Liver (tissue), 9 donors: ENCODE measurements around the gene CCDC116. TPM values are rescaled to one million over a fixed set of nuclear protein-coding genes. Genes with fewer than 3 reads are reported as not detected.

ENCODE experiments used
- DNase-seq: peaks from one replicate; pipeline ENCODE4 v3.0.0-alpha.2; 2017; ENCODE audit warnings: low spot score
- H3K27ac ChIP-seq, 2 donors: one replicate each; pipeline ENCODE4 v1.7.0; 2013; ENCODE audit warnings: inconsistent platforms in 2 of 2, low read length in 2 of 2, control low read depth in 1 of 2, low read depth in 1 of 2, mild to moderate bottlenecking in 1 of 2
- H3K27me3 ChIP-seq, 4 donors: one replicate each; pipeline versions ENCODE4 v1.6.1 to v1.7.0; 2013; ENCODE audit warnings: low read length in 3 of 4, inconsistent platforms in 1 of 4, mild to moderate bottlenecking in 1 of 4, moderate library complexity in 1 of 4; ENCODE audit not compliant: control insufficient read depth in 4 of 4, insufficient read depth in 4 of 4
- H3K36me3 ChIP-seq, 4 donors: one replicate each; pipeline versions ENCODE4 v1.6.1 to v1.7.0; 2013; ENCODE audit warnings: low read length in 3 of 4, mild to moderate bottlenecking in 3 of 4, low read depth in 1 of 4, moderate library complexity in 1 of 4; ENCODE audit not compliant: control insufficient read depth in 4 of 4, insufficient read depth in 3 of 4
- H3K4me1 ChIP-seq, 4 donors: one replicate each; pipeline versions ENCODE4 v1.6.1 to v1.7.0; 2013; ENCODE audit warnings: low read length in 3 of 4, mild to moderate bottlenecking in 3 of 4, moderate library complexity in 1 of 4; ENCODE audit not compliant: control insufficient read depth in 4 of 4, insufficient read depth in 4 of 4
- H3K4me3 ChIP-seq, 3 donors: one replicate each; pipeline versions ENCODE4 v1.6.1 to v1.7.0; 2013; ENCODE audit warnings: low read length in 3 of 3, control low read depth in 1 of 3, low read depth in 1 of 3, mild to moderate bottlenecking in 1 of 3
- H3K9ac ChIP-seq, 2 donors: one replicate each; pipeline ENCODE4 v1.7.0; 2013; ENCODE audit warnings: low read length in 2 of 2, mild to moderate bottlenecking in 2 of 2, moderate library complexity in 2 of 2, control low read depth in 1 of 2, low read depth in 1 of 2
- H3K9me3 ChIP-seq, 4 donors: one replicate each; pipeline versions ENCODE4 v1.6.1 to v1.7.0; 2013; ENCODE audit warnings: low read length in 3 of 4; ENCODE audit not compliant: control insufficient read depth in 4 of 4
- FOXA1 ChIP-seq: IDR thresholded peaks from 2 replicates; pipeline ENCODE4 v1.6.1; 2016; ENCODE audit warnings: antibody characterized with exemption
- FOXA2 ChIP-seq: IDR thresholded peaks from 2 replicates; pipeline ENCODE4 v1.6.1; 2016; ENCODE audit warnings: antibody characterized with exemption
- GABPA ChIP-seq, 2 donors: IDR thresholded peaks in 1 of 2; conservative IDR thresholded peaks in 1 of 2; 2 replicates each; pipeline ENCODE4 v1.6.1; 2016; ENCODE audit warnings: antibody characterized with exemption in 2 of 2, mild to moderate bottlenecking in 1 of 2, moderate library complexity in 1 of 2
- HNF4A ChIP-seq, 2 donors: conservative IDR thresholded peaks; 2 replicates each; pipeline ENCODE4 v1.6.1; 2016; ENCODE audit warnings: antibody characterized with exemption in 2 of 2, mild to moderate bottlenecking in 2 of 2
- HNF4G ChIP-seq: IDR thresholded peaks from 2 replicates; pipeline ENCODE4 v1.6.1; 2016; ENCODE audit warnings: antibody characterized with exemption
- JUND ChIP-seq, 2 donors: IDR thresholded peaks; 2 replicates each; pipeline ENCODE4 v1.6.1; 2016; ENCODE audit warnings: antibody characterized with exemption in 2 of 2
- NR2F2 ChIP-seq: IDR thresholded peaks from 2 replicates; pipeline ENCODE4 v1.6.1; 2016; ENCODE audit warnings: antibody characterized with exemption
- RAD21 ChIP-seq, 2 donors: IDR thresholded peaks; 2 replicates each; pipeline ENCODE4 v1.6.1; 2016; ENCODE audit warnings: antibody characterized with exemption in 2 of 2, mild to moderate bottlenecking in 2 of 2
- SP1 ChIP-seq: IDR thresholded peaks from 2 replicates; pipeline ENCODE4 v1.6.1; 2018; ENCODE audit warnings: antibody characterized with exemption, mild to moderate bottlenecking
- TAF1 ChIP-seq: conservative IDR thresholded peaks from 2 replicates; pipeline ENCODE4 v1.6.1; 2016; ENCODE audit warnings: antibody characterized with exemption, mild to moderate bottlenecking
- WGBS: extraction: QIAGEN DNeasy Blood & Tissue Kit; methylation state at CpG from one replicate; pipeline ENCODE4 v1.1.7; 2013; 5-methylcytosine and 5-hydroxymethylcytosine counted together
- polyA plus RNA-seq, 2 donors: library from polyadenylated mRNA; stranded (reverse) in 1 of 2; unstranded in 1 of 2; fragments of 200-250 nt in 1 of 2; fragments of >200 nt in 1 of 2; fragmentation: Nextera tagmentation in 1 of 2; extraction: Ambion mirVana in 1 of 2; gene quantifications; one replicate each; pipeline versions ENCODE4 v1.2.1 to v1.2.3, GENCODE V29; 2013 to 2015
- total RNA-seq, 2 donors: library from RNA; depleted of rRNA; stranded (reverse); fragments of >200 nt; gene quantifications; one replicate each; pipeline ENCODE4 v1.2.3, GENCODE V29; 2014
- TF ChIP-seq, protein P1 (sequence below): IDR thresholded peaks from 2 replicates; pipeline ENCODE4 v1.6.1; 2016; ENCODE audit warnings: antibody characterized with exemption
- TF ChIP-seq, protein P2 (sequence below): fragments of 150-350 bp; IDR thresholded peaks from 2 replicates; pipeline ENCODE4 v1.5.1; 2017; ENCODE audit warnings: improper control_type of control experiment, low read depth, low read length; ENCODE audit not compliant: missing input control
- TF ChIP-seq, protein P3 (sequence below): IDR thresholded peaks from 2 replicates; pipeline ENCODE4 v1.6.1; 2016; ENCODE audit warnings: antibody characterized with exemption
- TF ChIP-seq, protein P4 (sequence below): IDR thresholded peaks from 2 replicates; pipeline ENCODE4 v1.6.1; 2016; ENCODE audit warnings: antibody characterized with exemption, mild to moderate bottlenecking
- TF ChIP-seq, protein P5 (sequence below): IDR thresholded peaks from 2 replicates; pipeline ENCODE4 v1.6.1; 2016; ENCODE audit warnings: antibody characterized with exemption
- donor health status: healthy.
- donor health status: healthy.
- donor health status: healthy.
- donor health status: healthy.
- donor health status: healthy.

CCDC116 gene
- total and polyA plus RNA-seq, 4 donors: 0.05 to 0.08 (median 0.05) TPM; not detected in 1

DNA sequence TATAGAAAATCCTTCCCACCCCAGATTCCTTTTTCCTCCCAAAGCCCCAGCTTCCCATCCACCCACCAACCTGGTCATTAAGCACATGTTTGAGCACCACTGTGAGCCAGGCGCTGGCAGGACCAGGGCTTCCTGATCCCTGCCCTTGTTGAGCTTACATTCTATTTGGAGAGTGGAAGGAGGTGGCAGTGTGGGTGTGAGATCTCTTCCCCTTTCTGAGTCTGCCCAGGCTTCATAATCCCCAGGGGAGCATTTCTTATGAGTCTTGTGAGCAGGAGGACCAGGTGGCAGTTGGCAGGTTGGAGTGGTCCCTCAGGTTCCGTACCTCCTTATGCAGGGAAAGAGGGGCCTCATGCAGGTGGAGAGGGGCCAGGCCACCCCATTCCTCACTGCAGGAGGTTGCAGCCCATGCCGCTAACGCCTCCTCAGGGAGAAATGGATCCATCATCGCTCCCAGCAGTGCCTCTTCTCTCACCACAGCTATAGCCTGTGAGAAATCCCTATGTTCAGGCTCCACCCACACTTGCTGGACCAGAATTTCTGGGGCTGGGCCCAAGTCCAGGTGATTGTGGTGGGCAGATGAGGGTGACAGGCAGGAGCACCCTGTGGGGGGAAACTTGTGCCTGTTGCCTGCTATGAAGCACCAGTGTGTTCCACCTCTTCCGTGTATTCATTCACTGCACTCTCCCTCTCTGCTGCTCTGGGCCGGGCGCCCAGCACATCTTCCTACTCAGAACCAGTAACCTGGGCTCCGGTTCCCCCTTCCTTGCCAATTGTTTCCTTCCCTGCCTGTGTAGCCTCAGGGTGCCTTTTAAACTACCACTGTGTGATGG lies 41.5 kb upstream of the CCDC116 start:
- peaks cover 1 to 30% (median 22%) of the 10 kb centered on the region in 4 donors for H3K36me3 ChIP-seq
- H3K4me1 ChIP-seq: peaks cover 0 to 7% (median 1%) of the 10 kb centered on the region in 4 donors
- H3K4me3 ChIP-seq: no peak overlapping the region
- no peak overlapping the region for H3K9ac ChIP-seq
- H3K27ac ChIP-seq: no peak overlapping the region
- TF ChIP-seq, protein P1, sequence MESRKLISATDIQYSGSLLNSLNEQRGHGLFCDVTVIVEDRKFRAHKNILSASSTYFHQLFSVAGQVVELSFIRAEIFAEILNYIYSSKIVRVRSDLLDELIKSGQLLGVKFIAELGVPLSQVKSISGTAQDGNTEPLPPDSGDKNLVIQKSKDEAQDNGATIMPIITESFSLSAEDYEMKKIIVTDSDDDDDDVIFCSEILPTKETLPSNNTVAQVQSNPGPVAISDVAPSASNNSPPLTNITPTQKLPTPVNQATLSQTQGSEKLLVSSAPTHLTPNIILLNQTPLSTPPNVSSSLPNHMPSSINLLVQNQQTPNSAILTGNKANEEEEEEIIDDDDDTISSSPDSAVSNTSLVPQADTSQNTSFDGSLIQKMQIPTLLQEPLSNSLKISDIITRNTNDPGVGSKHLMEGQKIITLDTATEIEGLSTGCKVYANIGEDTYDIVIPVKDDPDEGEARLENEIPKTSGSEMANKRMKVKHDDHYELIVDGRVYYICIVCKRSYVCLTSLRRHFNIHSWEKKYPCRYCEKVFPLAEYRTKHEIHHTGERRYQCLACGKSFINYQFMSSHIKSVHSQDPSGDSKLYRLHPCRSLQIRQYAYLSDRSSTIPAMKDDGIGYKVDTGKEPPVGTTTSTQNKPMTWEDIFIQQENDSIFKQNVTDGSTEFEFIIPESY: no peak
- no peak for TF ChIP-seq RAD21 (IDR thresholded peaks at IDR 0.05)
- no peak for TF ChIP-seq GABPA (IDR thresholded peaks at IDR 0.05 in 1 of 2, conservative IDR thresholded peaks at IDR 0.05 in 1 of 2)
- TF ChIP-seq JUND (IDR thresholded peaks at IDR 0.05): no peak
- TF ChIP-seq, protein P2, sequence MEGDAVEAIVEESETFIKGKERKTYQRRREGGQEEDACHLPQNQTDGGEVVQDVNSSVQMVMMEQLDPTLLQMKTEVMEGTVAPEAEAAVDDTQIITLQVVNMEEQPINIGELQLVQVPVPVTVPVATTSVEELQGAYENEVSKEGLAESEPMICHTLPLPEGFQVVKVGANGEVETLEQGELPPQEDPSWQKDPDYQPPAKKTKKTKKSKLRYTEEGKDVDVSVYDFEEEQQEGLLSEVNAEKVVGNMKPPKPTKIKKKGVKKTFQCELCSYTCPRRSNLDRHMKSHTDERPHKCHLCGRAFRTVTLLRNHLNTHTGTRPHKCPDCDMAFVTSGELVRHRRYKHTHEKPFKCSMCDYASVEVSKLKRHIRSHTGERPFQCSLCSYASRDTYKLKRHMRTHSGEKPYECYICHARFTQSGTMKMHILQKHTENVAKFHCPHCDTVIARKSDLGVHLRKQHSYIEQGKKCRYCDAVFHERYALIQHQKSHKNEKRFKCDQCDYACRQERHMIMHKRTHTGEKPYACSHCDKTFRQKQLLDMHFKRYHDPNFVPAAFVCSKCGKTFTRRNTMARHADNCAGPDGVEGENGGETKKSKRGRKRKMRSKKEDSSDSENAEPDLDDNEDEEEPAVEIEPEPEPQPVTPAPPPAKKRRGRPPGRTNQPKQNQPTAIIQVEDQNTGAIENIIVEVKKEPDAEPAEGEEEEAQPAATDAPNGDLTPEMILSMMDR: no peak
- TF ChIP-seq TAF1: no peak
- no peak for TF ChIP-seq SP1
- TF ChIP-seq, protein P3, sequence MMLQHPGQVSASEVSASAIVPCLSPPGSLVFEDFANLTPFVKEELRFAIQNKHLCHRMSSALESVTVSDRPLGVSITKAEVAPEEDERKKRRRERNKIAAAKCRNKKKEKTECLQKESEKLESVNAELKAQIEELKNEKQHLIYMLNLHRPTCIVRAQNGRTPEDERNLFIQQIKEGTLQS: no peak
- no peak for TF ChIP-seq FOXA1
- no peak for TF ChIP-seq NR2F2
- TF ChIP-seq, protein P4, sequence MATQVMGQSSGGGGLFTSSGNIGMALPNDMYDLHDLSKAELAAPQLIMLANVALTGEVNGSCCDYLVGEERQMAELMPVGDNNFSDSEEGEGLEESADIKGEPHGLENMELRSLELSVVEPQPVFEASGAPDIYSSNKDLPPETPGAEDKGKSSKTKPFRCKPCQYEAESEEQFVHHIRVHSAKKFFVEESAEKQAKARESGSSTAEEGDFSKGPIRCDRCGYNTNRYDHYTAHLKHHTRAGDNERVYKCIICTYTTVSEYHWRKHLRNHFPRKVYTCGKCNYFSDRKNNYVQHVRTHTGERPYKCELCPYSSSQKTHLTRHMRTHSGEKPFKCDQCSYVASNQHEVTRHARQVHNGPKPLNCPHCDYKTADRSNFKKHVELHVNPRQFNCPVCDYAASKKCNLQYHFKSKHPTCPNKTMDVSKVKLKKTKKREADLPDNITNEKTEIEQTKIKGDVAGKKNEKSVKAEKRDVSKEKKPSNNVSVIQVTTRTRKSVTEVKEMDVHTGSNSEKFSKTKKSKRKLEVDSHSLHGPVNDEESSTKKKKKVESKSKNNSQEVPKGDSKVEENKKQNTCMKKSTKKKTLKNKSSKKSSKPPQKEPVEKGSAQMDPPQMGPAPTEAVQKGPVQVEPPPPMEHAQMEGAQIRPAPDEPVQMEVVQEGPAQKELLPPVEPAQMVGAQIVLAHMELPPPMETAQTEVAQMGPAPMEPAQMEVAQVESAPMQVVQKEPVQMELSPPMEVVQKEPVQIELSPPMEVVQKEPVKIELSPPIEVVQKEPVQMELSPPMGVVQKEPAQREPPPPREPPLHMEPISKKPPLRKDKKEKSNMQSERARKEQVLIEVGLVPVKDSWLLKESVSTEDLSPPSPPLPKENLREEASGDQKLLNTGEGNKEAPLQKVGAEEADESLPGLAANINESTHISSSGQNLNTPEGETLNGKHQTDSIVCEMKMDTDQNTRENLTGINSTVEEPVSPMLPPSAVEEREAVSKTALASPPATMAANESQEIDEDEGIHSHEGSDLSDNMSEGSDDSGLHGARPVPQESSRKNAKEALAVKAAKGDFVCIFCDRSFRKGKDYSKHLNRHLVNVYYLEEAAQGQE: no peak
- TF ChIP-seq, protein P5, sequence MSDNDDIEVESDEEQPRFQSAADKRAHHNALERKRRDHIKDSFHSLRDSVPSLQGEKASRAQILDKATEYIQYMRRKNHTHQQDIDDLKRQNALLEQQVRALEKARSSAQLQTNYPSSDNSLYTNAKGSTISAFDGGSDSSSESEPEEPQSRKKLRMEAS: no peak
- no peak for TF ChIP-seq FOXA2
- TF ChIP-seq HNF4G: no peak
- H3K9me3 ChIP-seq: no peaks in the 10 kb centered on the region
- WGBS: 86% methylated on average over 9 of the region's 9 CpGs
- no peak for DNase-seq
- no peaks in the 10 kb centered on the region for H3K27me3 ChIP-seq

DNA sequence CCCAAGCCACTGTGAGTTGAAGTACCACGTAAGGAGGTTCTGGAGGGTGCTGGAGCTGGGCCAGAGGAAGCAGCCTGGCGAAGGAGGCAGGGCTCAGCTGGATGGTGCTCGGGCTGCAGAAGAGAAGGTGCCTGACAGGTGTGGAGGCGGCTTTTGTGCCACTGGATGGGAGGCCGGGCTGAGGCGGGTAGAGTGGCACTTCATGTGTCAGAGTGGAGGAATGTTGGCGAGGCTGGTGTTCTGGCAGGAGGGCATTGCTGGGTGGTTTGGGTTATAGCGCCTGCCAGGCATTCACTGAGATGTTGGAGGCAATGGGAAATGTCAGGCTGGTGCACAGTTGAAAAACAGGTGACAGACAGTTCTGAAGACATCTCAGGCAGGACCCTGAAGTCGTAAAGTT lies 40.9 kb upstream of the CCDC116 start:
- Histone ChIP-seq H3K9me3 (no peaks in the 10 kb centered on the region), H3K27me3 (no peaks in the 10 kb centered on the region), H3K4me3 (no peak overlapping the region), H3K4me1 (peaks cover 0 to 7% (median 1%) of the 10 kb centered on the region in 4 donors), H3K27ac (no peak overlapping the region), H3K9ac (no peak overlapping the region), H3K36me3 (peaks cover 1 to 30% (median 22%) of the 10 kb centered on the region in 4 donors)
- WGBS: 91% methylated on average over 9 of the region's 9 CpGs
- DNase-seq: no peak
- TF ChIP-seq GABPA (IDR thresholded peaks at IDR 0.05 in 1 of 2, conservative IDR thresholded peaks at IDR 0.05 in 1 of 2) (no peak), FOXA1 (no peak), NR2F2 (no peak), HNF4A (conservative IDR thresholded peaks at IDR 0.05) (no peak), TAF1 (no peak)
- TF ChIP-seq, protein P5: no peak
- TF ChIP-seq, protein P3: no peak
- TF ChIP-seq, protein P1: no peak
- TF ChIP-seq, protein P4: no peak
